ENCODE results near the gene TTC36.
"Not testable (repeated sequence)": the region's sequence is repeated elsewhere in the genome, so short reads cannot be mapped to it uniquely, and the experiment has no call there.

The TTC36 gene, protein sequence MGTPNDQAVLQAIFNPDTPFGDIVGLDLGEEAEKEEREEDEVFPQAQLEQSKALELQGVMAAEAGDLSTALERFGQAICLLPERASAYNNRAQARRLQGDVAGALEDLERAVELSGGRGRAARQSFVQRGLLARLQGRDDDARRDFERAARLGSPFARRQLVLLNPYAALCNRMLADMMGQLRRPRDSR

DNA sequence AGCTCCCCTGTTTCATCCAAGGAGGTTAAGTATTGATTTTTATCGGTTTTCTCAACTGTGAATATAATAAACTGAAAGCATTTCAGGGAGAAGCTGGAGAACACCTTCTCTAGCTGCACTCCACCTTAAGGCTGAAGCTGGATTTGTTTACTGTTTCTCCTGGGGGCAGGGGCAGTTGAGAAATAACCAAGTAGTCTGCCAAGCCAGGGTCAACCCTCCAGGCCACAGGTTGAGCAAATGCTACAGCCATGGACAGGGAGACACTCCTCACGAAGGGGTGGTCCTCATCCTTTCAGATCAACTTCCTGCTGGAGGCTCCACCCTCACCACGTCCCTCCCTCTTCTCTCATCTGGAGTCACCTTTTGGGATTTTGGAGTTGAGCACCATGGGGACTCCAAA is at the start of gene TTC36:
TTC36 (plus strand) TSS at position 366 of the 400 bp plus-strand sequence; CDS start at position 387, 21 bp downstream.
- no peak for DNase-seq

GRCh38 chr11:118481238-118481637 is 46.0 kb upstream of the TTC36 start:
- DNase-seq: not testable (repeated sequence)

DNA sequence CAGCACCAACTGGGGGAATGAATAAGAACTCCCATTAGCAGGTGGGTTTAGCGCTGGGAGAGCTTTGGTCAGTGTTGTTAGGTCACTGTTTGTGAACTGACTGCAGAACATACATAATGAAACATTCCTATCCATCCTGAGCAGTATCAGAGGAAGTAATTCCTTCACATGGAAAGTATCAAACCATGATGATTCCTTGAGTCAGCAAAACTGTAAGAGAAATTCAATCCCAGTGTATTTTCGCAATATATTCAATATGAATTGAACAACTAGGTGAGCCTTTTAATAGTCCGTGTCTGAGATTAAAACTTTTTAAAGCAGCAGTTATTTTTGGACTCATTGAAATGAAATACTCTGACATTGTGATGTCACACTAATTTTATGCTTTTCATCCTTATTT is 42.9 kb upstream of the TTC36 start:
- DNase-seq: no peak

- DNase-seq: no peak
Measured at GRCh38 chr11:118485273-118485672, 42.0 kb upstream of the TTC36 start.

DNA sequence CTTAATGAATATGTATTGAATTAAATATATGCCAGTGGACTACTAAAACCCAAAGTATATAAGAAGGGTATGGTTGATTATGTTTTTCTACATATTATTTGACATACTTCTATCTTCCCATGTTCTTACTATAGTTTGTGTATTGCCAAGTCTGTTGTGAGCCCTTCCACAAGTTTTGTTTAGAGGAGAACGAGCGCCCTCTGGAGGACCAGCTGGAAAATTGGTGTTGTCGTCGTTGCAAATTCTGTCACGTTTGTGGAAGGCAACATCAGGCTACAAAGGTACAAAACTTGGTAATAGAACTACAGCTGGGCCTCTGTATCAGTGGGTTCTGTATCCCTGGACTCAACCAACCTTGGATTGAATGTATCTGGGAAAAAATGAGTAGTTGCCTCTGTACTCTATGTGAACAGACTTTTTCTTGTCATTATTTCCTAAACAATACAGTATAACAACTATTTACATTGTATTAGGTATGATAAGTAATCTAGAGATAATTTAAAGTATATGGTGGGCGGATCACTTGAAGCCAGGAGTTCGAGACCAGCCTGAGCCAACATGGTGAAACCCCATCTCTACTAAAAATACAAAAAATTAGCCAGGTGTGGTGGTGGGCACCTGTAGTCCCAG is 38.7 kb upstream of the TTC36 start:
- peak; percentile 74 for DNase-seq

GRCh38 chr11:118491041-118491440 is 36.2 kb upstream of the TTC36 start:
- no peak for DNase-seq

DNA sequence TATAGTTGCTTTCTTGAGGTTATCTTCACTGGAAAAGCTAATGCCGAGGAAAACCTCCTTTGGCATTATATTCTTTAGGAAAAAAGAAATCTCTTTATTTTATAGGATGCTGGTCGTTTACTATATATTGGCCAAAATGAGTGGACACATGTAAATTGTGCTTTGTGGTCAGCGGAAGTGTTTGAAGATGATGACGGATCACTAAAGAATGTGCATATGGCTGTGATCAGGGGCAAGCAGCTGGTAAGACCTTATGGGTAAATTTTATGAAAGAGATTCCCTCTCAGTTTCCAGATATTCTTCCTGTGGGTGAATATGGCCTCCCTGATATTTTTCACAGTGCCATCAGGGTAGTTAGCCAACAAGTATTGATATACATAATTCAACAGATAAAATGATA is 29.4 kb upstream of the TTC36 start:
- no peak for DNase-seq

DNA sequence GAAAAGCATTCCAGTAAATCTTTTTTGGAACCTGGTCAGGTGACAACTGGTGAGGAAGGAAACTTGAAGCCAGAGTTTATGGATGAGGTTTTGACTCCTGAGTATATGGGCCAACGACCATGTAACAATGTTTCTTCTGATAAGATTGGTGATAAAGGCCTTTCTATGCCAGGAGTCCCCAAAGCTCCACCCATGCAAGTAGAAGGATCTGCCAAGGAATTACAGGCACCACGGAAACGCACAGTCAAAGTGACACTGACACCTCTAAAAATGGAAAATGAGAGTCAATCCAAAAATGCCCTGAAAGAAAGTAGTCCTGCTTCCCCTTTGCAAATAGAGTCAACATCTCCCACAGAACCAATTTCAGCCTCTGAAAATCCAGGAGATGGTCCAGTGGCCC is 24.1 kb upstream of the TTC36 start:
- no peak for DNase-seq

DNA sequence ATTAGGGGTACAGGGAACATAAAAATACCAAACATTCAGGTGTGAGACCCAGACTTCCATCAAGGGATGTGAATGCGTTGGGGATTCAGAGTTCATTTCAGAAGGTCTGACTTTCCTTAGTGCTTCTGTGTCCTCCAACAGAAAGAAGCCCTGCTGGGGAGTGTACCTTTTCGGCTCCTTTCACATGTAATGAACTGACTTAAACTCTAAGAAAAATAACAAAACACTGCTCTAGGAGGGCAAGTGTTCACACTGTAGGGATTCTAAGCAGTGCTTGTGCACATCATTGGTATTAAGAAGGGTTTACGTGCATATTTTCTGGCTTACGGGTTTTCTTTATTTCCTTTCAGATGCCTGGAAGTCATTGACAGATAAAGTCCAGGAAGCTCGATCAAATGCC is 15.7 kb upstream of the TTC36 start:
- DNase-seq: no peak

DNA sequence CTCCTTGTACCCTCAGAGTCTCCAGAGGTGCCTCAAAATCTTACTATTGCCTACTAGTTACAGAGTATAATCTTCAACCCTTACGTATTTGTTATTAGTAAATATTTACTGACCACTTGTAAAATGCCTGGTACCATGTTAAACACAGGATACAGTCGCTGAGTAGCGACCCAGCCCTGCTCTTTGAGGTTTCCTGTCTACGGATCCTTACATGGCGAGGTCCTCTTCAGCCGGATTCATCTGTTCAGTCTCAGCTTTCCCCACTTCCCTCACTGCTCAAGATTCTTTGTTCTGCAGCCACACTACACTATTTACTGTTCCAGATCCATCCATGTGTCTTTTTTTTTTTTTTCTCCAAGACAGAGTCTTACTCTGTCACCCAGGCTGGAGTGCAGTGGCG is 13.2 kb upstream of the TTC36 start:
- DNase-seq: no peak

DNA sequence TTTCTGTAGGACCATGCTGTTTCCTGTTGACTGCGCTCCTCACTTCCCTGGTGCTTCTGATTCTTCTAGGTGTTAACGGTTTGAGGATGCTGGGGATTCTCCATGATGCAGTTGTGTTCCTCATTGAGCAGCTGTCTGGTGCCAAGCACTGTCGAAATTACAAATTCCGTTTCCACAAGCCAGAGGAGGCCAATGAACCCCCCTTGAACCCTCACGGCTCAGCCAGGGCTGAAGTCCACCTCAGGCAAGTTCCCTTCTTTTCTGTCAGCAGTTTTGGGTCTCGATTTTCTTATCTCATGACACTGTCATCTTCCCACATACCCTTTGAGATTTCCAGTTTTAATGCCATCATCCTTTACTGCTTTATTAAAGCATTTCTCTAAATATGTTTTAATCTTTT is 7.7 kb upstream of the TTC36 start:
- DNase-seq: no peak

DNA sequence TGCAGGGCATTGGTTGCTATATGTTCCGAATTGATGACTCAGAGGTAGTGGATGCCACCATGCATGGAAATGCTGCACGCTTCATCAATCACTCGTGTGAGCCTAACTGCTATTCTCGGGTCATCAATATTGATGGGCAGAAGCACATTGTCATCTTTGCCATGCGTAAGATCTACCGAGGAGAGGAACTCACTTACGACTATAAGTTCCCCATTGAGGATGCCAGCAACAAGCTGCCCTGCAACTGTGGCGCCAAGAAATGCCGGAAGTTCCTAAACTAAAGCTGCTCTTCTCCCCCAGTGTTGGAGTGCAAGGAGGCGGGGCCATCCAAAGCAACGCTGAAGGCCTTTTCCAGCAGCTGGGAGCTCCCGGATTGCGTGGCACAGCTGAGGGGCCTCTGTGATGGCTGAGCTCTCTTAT is 5.4 kb upstream of the TTC36 start:
- no peak for DNase-seq

DNA sequence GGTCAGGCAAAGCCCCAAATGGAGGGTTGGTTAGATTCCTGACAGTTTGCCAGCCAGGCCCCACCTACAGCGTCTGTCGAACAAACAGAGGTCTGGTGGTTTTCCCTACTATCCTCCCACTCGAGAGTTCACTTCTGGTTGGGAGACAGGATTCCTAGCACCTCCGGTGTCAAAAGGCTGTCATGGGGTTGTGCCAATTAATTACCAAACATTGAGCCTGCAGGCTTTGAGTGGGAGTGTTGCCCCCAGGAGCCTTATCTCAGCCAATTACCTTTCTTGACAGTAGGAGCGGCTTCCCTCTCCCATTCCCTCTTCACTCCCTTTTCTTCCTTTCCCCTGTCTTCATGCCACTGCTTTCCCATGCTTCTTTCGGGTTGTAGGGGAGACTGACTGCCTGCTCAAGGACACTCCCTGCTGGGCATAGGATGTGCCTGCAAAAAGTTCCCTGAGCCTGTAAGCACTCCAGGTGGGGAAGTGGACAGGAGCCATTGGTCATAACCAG is 4.7 kb upstream of the TTC36 start:
- no peak for DNase-seq

- DNase-seq: no peak
Measured at GRCh38 chr11:118524356-118524755, 2.9 kb upstream of the TTC36 start.

GRCh38 chr11:118524757-118525470 is 2.4 kb upstream of the TTC36 start:
- DNase-seq: no peak

DNA sequence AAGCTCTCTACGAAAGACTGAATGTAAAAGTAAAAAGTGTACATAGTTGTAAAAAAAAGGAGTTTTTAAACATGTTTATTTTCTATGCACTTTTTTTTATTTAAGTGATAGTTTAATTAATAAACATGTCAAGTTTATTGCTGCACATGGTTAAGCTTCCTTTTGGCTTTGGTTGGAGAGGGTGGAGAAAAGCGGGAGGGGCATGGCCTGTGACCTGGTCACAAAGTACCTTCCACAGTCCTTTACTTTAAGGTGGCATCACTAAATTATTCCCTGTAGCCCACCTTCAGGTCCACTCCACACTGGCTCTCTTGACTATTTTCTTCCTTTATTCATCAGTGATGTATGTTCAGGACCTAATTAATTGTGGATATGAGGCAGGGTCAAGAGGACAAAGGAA is 586 bp upstream of the TTC36 start:
- no peak for DNase-seq

GRCh38 chr11:118528511-118528910 is 1.2 kb downstream of the TTC36 start:
- no peak for DNase-seq

DNA sequence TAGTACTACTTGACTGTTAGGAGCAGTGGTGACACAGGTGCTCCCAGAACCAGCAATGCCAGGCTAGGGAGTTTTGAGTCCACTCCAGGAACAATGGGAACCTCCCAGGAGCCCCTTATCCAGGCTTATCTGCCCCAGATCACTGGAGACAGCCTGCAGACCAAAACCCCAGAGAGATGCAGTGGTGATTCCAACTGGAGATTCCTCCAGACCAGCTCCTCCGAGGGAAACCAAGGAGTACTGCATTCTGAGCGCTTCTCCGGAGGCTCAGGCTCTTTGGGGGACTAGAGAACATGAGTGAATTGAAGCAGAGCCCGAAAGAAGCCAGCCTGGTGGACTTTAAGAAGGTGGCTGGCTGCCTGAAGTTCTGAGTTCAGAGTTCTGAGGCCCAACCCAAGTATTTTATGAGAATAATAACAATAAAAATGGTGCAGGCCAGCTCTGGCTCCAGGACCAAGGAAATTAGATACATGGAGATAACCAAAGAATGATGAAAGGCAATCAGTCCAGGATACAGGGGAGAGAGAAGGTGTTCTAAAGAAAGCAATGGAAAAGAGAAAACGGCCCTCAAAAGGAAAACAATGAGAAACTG is 2.4 kb downstream of the TTC36 start:
- DNase-seq: no peak

DNA sequence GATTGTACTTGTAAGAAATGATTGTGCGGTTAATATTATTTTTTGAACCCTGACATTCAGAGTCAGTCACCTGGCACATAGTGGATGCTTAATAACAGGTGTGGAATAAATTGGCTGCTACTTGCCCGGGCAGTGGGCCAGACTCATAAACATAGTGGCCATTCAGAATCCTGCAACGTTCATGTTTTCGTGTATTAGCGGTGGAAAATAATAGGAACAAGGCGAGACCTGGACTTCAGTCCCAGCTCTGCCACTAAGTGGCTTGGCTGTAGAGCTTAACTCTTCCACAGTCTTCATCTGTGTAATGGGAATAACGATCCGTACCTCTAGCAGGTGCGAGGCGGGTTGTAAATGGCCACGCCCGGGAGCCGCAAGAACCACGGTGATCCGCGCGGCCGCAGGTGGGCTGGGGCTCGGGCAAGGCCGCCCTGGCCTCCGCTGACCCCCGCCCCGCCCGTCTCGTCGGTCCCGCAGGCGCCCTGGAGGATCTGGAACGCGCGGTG is 3.0 kb downstream of the TTC36 start:
- DNase-seq: peak; percentile 69

DNA sequence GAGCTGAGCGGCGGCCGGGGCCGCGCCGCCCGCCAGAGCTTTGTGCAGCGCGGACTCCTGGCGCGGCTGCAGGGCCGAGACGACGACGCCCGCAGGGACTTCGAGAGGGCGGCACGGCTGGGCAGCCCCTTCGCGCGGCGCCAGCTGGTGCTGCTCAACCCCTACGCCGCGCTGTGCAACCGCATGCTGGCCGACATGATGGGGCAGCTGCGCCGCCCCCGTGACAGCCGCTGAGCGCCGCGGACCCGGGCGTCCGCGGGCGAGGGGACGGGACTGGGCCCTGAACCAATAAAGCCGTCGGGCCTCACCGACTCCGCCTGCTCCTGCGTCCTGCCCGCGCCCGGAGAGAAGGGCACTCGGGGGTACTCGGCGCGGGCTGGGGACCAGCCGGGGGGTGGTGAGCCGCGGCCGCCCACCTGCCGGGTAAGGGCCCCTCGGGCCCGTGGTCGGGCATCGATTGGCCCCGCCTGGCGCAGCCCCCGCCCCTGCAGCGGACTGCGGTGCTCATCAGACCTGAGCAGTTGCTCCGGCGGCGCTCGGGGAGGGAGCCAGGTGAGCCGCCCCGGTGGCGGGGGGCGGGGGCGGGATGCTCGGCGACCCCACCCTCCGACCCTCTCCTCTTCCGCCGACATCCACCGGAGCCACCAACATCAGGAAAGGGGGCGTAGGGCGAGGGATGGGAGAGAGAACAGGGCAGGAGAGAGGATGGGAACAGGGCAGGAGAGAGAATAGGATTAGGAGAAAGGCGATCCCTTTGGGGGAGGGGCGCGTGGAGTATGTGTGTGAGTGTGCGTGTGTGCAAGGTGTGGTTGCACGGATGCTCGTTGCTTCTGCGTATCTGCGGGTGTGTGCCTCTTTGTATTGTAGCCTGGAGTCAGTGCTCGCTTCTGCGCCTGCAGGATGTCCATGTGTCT is 3.7 kb downstream of the TTC36 start, which contains the start of gene TMEM25:
TMEM25 (plus strand) TSS at position 510 of the 914 bp plus-strand sequence. CDS start 610 bp downstream, outside the sequence.
- peak; percentile 82 for DNase-seq

- DNase-seq: no peak
Measured at GRCh38 chr11:118531597-118532084, 4.4 kb downstream of the TTC36 start.

DNA sequence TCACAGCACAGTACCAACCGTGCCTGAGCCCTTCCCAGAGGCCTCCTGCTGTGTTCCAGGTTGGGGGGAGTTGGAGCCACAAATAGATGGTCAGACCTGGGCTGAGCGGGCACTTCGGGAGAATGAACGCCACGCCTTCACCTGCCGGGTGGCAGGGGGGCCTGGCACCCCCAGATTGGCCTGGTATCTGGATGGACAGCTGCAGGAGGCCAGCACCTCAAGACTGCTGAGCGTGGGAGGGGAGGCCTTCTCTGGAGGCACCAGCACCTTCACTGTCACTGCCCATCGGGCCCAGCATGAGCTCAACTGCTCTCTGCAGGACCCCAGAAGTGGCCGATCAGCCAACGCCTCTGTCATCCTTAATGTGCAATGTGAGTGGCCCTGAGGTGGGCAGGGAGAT is 4.8 kb downstream of the TTC36 start:
- no peak for DNase-seq

Measured in RPMI8226 (cell line).